ENCODE results near the gene CYP2C19.

DNA sequence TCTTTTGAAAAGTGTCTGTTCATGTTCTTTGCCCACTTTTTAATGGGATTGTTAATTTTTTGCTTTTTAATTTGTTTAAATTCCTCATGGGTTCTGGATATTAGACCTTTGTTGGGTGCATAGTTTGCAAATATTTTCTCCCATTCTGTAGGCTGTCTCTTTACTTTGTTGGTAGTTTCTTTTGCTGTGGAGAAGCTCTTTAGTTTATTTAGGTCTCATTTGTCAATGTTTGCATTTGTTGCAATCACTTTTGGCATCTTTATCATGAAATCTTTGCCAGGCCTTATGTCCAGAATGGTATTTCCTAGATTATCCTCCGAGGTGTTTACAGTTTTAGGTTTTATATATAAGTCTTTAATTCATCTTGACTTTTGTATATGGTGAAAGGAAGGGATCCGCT lies 23.9 kb upstream of the CYP2C19 start:
- TF ChIP-seq, protein P1, sequence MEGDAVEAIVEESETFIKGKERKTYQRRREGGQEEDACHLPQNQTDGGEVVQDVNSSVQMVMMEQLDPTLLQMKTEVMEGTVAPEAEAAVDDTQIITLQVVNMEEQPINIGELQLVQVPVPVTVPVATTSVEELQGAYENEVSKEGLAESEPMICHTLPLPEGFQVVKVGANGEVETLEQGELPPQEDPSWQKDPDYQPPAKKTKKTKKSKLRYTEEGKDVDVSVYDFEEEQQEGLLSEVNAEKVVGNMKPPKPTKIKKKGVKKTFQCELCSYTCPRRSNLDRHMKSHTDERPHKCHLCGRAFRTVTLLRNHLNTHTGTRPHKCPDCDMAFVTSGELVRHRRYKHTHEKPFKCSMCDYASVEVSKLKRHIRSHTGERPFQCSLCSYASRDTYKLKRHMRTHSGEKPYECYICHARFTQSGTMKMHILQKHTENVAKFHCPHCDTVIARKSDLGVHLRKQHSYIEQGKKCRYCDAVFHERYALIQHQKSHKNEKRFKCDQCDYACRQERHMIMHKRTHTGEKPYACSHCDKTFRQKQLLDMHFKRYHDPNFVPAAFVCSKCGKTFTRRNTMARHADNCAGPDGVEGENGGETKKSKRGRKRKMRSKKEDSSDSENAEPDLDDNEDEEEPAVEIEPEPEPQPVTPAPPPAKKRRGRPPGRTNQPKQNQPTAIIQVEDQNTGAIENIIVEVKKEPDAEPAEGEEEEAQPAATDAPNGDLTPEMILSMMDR (IDR thresholded peaks at IDR 0.05) = no peak
- TF ChIP-seq POLR2AphosphoS5 (IDR thresholded peaks at IDR 0.05) (no peak), POLR2A (IDR thresholded peaks at IDR 0.05) (no peak), EP300 (IDR thresholded peaks at IDR 0.05) (no peak)

Measured in stomach (tissue), 4 donors.